ENCODE results near the gene VSTM2L.

Gene VSTM2L

GRCh38 chr20:37892001-37892400 is 10.9 kb upstream of the VSTM2L start:
- Histone ChIP-seq H3K27me3 (ENCODE audit: insufficient read depth, low read length) (no peaks in the 10 kb centered on the region), H3K9me3 (ENCODE audit: insufficient read depth, low read depth, low read length) (no peaks in the 10 kb centered on the region), H3K4me1 (ENCODE audit: insufficient read depth, low read length) (no peaks in the 10 kb centered on the region), H3K36me3 (ENCODE audit: insufficient read depth, low read length) (no peaks in the 10 kb centered on the region), H3K4me3 (ENCODE audit: low read length) (no peak overlapping the region), H3K9ac (ENCODE audit: low read depth, low read length) (no peak overlapping the region), H3K27ac (ENCODE audit: low read depth, low read length) (no peak overlapping the region)
- 93% methylated on average over 9 of the region's 9 CpGs for WGBS

GRCh38 chr20:37893566-37894241 is 9.2 kb upstream of the VSTM2L start:
- Histone ChIP-seq H3K36me3 (ENCODE audit: insufficient read depth, low read length) (no peaks in the 10 kb centered on the region), H3K9ac (ENCODE audit: low read depth, low read length) (no peak overlapping the region), H3K4me1 (ENCODE audit: insufficient read depth, low read length) (no peaks in the 10 kb centered on the region), H3K4me3 (ENCODE audit: low read length) (no peak overlapping the region), H3K27ac (ENCODE audit: low read depth, low read length) (no peak overlapping the region), H3K9me3 (ENCODE audit: insufficient read depth, low read depth, low read length) (no peaks in the 10 kb centered on the region), H3K27me3 (ENCODE audit: insufficient read depth, low read length) (no peaks in the 10 kb centered on the region)
- 85% methylated on average over 5 of the region's 5 CpGs for WGBS

- WGBS, result 88% methylated on average over 4 of the region's 4 CpGs
- no peaks in the 10 kb centered on the region for H3K36me3 ChIP-seq (ENCODE audit: insufficient read depth, low read length)
- H3K27ac ChIP-seq (ENCODE audit: low read depth, low read length), result no peak overlapping the region
- no peak overlapping the region for H3K4me3 ChIP-seq (ENCODE audit: low read length)
- H3K9me3 ChIP-seq (ENCODE audit: insufficient read depth, low read depth, low read length), result no peaks in the 10 kb centered on the region
- no peak overlapping the region for H3K9ac ChIP-seq (ENCODE audit: low read depth, low read length)
- no peaks in the 10 kb centered on the region for H3K27me3 ChIP-seq (ENCODE audit: insufficient read depth, low read length)
- no peaks in the 10 kb centered on the region for H3K4me1 ChIP-seq (ENCODE audit: insufficient read depth, low read length)
Observed at GRCh38 chr20:37894454-37894853, 8.5 kb upstream of the VSTM2L start.

GRCh38 chr20:37895166-37895565 is 7.8 kb upstream of the VSTM2L start:
- no peak overlapping the region for H3K9ac ChIP-seq (ENCODE audit: low read depth, low read length)
- no peaks in the 10 kb centered on the region for H3K9me3 ChIP-seq (ENCODE audit: insufficient read depth, low read depth, low read length)
- no peaks in the 10 kb centered on the region for H3K4me1 ChIP-seq (ENCODE audit: insufficient read depth, low read length)
- no peak overlapping the region for H3K27ac ChIP-seq (ENCODE audit: low read depth, low read length)
- no peaks in the 10 kb centered on the region for H3K36me3 ChIP-seq (ENCODE audit: insufficient read depth, low read length)
- no peaks in the 10 kb centered on the region; the same call in 1 of the 2 replicates for H3K27me3 ChIP-seq (ENCODE audit: insufficient read depth, low read length)
- no peak overlapping the region for H3K4me3 ChIP-seq (ENCODE audit: low read length)
- WGBS, result 94% methylated on average over 6 of the region's 6 CpGs

GRCh38 chr20:37896932-37897548 is 5.9 kb upstream of the VSTM2L start:
- peaks cover 2% of the 10 kb centered on the region; the same call in 1 of the 2 replicates for H3K27me3 ChIP-seq (ENCODE audit: insufficient read depth, low read length)
- H3K9me3 ChIP-seq (ENCODE audit: insufficient read depth, low read depth, low read length), result no peaks in the 10 kb centered on the region
- no peak overlapping the region for H3K4me3 ChIP-seq (ENCODE audit: low read length)
- no peak overlapping the region for H3K9ac ChIP-seq (ENCODE audit: low read depth, low read length)
- H3K36me3 ChIP-seq (ENCODE audit: insufficient read depth, low read length), result no peaks in the 10 kb centered on the region
- no peaks in the 10 kb centered on the region for H3K4me1 ChIP-seq (ENCODE audit: insufficient read depth, low read length)
- 67% methylated on average over 12 of the region's 12 CpGs for WGBS
- no peak overlapping the region for H3K27ac ChIP-seq (ENCODE audit: low read depth, low read length)

GRCh38 chr20:37898233-37899104 is 4.5 kb upstream of the VSTM2L start:
- no peak overlapping the region for H3K27ac ChIP-seq (ENCODE audit: low read depth, low read length)
- H3K4me3 ChIP-seq (ENCODE audit: low read length), result no peak overlapping the region
- no peak overlapping the region for H3K9ac ChIP-seq (ENCODE audit: low read depth, low read length)
- H3K27me3 ChIP-seq (ENCODE audit: insufficient read depth, low read length), result peaks cover 12% of the 10 kb centered on the region
- H3K4me1 ChIP-seq (ENCODE audit: insufficient read depth, low read length), result no peaks in the 10 kb centered on the region
- no peaks in the 10 kb centered on the region for H3K9me3 ChIP-seq (ENCODE audit: insufficient read depth, low read depth, low read length)
- 87% methylated on average over 10 of the region's 10 CpGs for WGBS
- H3K36me3 ChIP-seq (ENCODE audit: insufficient read depth, low read length), result no peaks in the 10 kb centered on the region

GRCh38 chr20:37899105-37900045 is 3.6 kb upstream of the VSTM2L start:
- Histone ChIP-seq H3K36me3 (ENCODE audit: insufficient read depth, low read length) (no peaks in the 10 kb centered on the region), H3K4me3 (ENCODE audit: low read length) (no peak overlapping the region), H3K27ac (ENCODE audit: low read depth, low read length) (no peak overlapping the region), H3K27me3 (ENCODE audit: insufficient read depth, low read length) (peaks cover 12% of the 10 kb centered on the region), H3K4me1 (ENCODE audit: insufficient read depth, low read length) (no peaks in the 10 kb centered on the region), H3K9me3 (ENCODE audit: insufficient read depth, low read depth, low read length) (no peaks in the 10 kb centered on the region), H3K9ac (ENCODE audit: low read depth, low read length) (no peak overlapping the region)
- WGBS, result 69% methylated on average over 8 of the region's 8 CpGs

- Histone ChIP-seq H3K27ac (ENCODE audit: low read depth, low read length) (no peak overlapping the region), H3K4me1 (ENCODE audit: insufficient read depth, low read length) (no peaks in the 10 kb centered on the region), H3K36me3 (ENCODE audit: insufficient read depth, low read length) (no peaks in the 10 kb centered on the region), H3K4me3 (ENCODE audit: low read length) (no peak overlapping the region), H3K9ac (ENCODE audit: low read depth, low read length) (no peak overlapping the region), H3K27me3 (ENCODE audit: insufficient read depth, low read length) (peaks cover 12% of the 10 kb centered on the region), H3K9me3 (ENCODE audit: insufficient read depth, low read depth, low read length) (no peaks in the 10 kb centered on the region)
- WGBS, result 22% methylated on average over 18 of the region's 18 CpGs
Observed at GRCh38 chr20:37901240-37901639, 1.7 kb upstream of the VSTM2L start.

GRCh38 chr20:37901654-37902503 is 1.0 kb upstream of the VSTM2L start:
- no peak overlapping the region for H3K9ac ChIP-seq (ENCODE audit: low read depth, low read length)
- H3K36me3 ChIP-seq (ENCODE audit: insufficient read depth, low read length), result no peaks in the 10 kb centered on the region
- peak overlapping the region; percentile 47 for H3K4me3 ChIP-seq (ENCODE audit: low read length)
- H3K27me3 ChIP-seq (ENCODE audit: insufficient read depth, low read length), result peaks cover 12% of the 10 kb centered on the region
- no peaks in the 10 kb centered on the region for H3K9me3 ChIP-seq (ENCODE audit: insufficient read depth, low read depth, low read length)
- no peak overlapping the region for H3K27ac ChIP-seq (ENCODE audit: low read depth, low read length)
- WGBS, result 15% methylated on average over 29 of the region's 38 CpGs
- H3K4me1 ChIP-seq (ENCODE audit: insufficient read depth, low read length), result no peaks in the 10 kb centered on the region

All from HUES64 (cell line).